ENCODE measurements around the gene MGME1. TPM values are rescaled to one million over a fixed set of nuclear protein-coding genes. Genes with fewer than 3 reads are reported as not detected.

Gene MGME1
- total and polyA plus RNA-seq, 8 donors, result 13.3 to 41.4 (median 35.4) TPM

DNA sequence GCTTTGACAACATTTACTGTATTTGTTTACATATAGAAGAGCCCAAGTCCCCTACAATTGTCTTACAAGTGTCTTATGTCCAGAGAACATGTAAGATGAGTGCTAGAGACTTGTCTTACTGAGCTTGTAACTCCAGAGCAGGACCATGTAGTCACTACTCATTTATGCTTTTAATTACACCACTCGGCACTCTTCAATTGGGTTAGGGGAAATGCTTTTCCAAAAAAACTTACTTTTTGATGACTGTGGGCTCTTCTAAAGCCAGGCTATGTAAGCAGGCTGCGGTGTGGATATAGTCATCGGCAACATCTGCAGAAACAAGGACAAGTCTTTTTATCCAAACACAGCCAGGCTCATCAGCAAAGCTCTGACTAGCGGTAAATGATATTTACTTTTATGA lies 18.9 kb upstream of the MGME1 start:
- TF ChIP-seq, protein P1, sequence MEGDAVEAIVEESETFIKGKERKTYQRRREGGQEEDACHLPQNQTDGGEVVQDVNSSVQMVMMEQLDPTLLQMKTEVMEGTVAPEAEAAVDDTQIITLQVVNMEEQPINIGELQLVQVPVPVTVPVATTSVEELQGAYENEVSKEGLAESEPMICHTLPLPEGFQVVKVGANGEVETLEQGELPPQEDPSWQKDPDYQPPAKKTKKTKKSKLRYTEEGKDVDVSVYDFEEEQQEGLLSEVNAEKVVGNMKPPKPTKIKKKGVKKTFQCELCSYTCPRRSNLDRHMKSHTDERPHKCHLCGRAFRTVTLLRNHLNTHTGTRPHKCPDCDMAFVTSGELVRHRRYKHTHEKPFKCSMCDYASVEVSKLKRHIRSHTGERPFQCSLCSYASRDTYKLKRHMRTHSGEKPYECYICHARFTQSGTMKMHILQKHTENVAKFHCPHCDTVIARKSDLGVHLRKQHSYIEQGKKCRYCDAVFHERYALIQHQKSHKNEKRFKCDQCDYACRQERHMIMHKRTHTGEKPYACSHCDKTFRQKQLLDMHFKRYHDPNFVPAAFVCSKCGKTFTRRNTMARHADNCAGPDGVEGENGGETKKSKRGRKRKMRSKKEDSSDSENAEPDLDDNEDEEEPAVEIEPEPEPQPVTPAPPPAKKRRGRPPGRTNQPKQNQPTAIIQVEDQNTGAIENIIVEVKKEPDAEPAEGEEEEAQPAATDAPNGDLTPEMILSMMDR (IDR thresholded peaks at IDR 0.05), result no peak
- H3K27me3 ChIP-seq, result no peaks in the 10 kb centered on the region
- no peak overlapping the region for H3K4me3 ChIP-seq
- intact Hi-C loops (cut with DNase I), result no loop called here
- H3K4me1 ChIP-seq, result peaks cover 0 to under 1% of the 10 kb centered on the region in 2 donors
- no peak overlapping the region for H3K27ac ChIP-seq
- H3K9me3 ChIP-seq, result no peaks in the 10 kb centered on the region
- no peak for DNase-seq
- peaks cover 0 to 100% of the 10 kb centered on the region in 2 donors for H3K36me3 ChIP-seq
- ATAC-seq, result no peak

DNA sequence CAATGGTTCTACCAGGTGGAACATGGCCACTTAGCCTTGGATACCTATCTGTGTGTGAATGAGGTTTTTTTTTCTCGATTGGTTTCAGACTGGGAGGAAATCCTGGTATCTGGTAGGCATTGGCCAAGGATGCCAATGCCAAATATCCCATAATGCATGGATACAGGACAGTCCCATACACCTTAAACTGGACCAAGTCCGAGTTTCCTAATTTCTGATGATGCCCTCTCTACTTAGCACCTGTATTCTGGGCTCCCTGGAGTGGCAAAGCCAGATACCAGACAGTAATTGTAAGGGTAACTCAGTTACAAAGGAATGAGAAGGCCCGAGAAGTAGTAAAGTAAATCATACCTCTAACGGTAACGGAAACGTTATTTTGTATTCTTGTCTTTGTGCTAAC lies 18.1 kb upstream of the MGME1 start:
- TF ChIP-seq, protein P1 (IDR thresholded peaks at IDR 0.05), result no peak
- DNase-seq (no peak), ATAC-seq (no peak)
- Histone ChIP-seq H3K27me3 (no peaks in the 10 kb centered on the region), H3K4me1 (peaks cover 0 to 3% of the 10 kb centered on the region in 2 donors), H3K4me3 (no peak overlapping the region), H3K27ac (no peak overlapping the region), H3K9me3 (no peaks in the 10 kb centered on the region), H3K36me3 (peaks cover 0 to 100% of the 10 kb centered on the region in 2 donors)
- intact Hi-C loops (cut with DNase I), result no loop called here

DNA sequence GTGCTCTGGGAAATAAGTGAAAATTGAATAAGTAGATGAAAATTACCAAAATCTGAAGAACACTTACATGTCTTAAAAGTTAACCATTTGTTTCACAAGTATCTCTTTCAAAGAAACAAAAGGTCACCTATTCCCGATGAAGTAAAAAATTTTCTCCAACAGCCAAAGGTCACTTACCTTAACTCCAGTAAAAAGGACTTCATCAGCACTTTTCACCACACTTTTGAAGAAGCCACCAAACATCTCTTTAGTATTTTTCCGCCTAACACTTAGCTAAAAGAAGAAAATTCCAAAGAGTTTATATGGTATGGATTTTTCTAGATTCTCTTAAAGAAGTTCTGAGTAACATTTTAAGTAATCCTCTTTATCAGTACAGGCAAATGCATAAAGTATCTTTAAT lies 17.5 kb upstream of the MGME1 start:
- Histone ChIP-seq H3K4me1 (peaks cover 0 to 9% of the 10 kb centered on the region in 2 donors), H3K4me3 (no peak overlapping the region), H3K9me3 (no peaks in the 10 kb centered on the region), H3K27me3 (no peaks in the 10 kb centered on the region), H3K36me3 (peaks cover 0 to 99% of the 10 kb centered on the region in 2 donors), H3K27ac (no peak overlapping the region)
- DNase-seq (no peak), ATAC-seq (no peak)
- TF ChIP-seq, protein P1 (IDR thresholded peaks at IDR 0.05), result no peak
- intact Hi-C loops (cut with DNase I), result no loop called here

DNA sequence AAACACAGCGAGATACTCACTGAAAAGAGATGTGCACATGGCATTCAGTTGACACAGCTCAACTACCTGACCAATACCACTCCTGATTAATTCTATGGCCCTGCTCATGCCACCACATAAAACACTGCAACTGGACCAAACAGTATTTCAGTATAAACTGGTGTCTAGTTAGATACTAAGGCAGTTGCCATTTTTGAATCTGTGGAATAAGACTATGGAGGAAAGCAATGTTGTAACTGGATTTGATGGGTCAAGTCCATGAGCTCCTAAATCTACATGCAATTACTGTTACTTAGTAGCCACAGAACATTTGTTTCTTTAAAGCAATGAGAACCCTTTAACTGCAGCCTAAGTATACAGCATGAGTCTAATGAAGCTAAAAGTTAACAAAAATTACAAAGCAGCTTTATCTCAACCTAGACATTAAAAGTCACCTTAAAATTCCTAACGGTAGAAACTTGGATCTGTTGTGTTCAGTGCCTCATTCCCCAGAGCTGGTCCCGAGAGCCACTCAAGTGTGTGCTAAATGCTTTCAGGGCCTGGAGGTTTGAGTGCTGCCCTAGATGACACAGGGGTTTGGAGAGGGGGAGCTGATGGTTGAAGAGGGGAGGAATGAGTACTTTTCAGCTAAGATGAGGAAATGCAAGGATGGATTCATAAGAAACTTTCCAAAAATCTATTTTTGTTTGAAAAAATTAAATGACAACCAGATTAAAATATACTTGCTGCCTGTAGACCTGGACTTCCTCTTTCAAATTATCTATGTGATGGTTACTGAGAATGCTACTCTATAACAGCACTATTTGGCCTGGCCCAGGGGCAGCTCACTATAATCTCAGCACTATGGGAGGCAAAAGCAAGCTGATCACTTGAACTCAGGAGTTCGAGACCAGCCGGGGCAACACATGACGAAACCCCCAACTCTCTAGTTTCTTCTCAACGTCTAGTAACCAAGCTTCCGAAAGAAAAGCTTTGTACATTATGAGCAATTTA lies 15.8 kb upstream of the MGME1 start:
- no peak overlapping the region for H3K27ac ChIP-seq
- DNase-seq (no peak), ATAC-seq (peak; percentile 74)
- no peak overlapping the region for H3K4me3 ChIP-seq
- intact Hi-C loops (cut with DNase I), result no loop called here
- H3K36me3 ChIP-seq, result peaks cover 0 to 85% of the 10 kb centered on the region in 2 donors
- TF ChIP-seq, protein P1 (IDR thresholded peaks at IDR 0.05), result no peak
- H3K27me3 ChIP-seq, result no peaks in the 10 kb centered on the region
- peaks cover 4 to 24% of the 10 kb centered on the region in 2 donors for H3K4me1 ChIP-seq
- no peaks in the 10 kb centered on the region for H3K9me3 ChIP-seq

DNA sequence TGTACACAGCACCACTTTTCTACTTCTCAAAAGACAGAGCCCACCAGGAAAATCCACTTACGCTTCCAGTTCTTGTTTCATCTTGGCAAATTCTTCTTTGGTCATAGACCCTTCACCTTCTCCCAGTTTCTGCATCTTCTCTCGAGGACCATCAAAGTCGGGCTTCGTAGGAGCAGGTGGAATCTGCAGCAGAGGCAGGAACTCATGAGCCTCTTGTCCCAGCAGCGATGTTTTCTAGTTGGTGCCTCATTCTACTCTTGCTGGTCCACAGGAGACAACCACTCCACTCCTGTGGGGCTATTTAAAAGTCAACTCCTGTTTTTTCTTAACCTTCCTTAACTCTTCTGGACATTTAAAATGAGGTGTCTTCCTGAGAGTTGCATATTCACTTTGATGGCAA lies 14.9 kb upstream of the MGME1 start:
- ATAC-seq, result no peak
- peaks cover 0 to 75% of the 10 kb centered on the region in 2 donors for H3K36me3 ChIP-seq

More for the DNA sequence above, 14.9 kb upstream of the MGME1 start:
- TF ChIP-seq, protein P1 (IDR thresholded peaks at IDR 0.05), result no peak
- intact Hi-C loops (cut with DNase I), result no loop called here
- Histone ChIP-seq H3K27ac (peak overlapping the region in 1 of 2 donors; percentile 57), H3K9me3 (no peaks in the 10 kb centered on the region), H3K4me1 (peaks cover 11 to 34% of the 10 kb centered on the region in 2 donors), H3K4me3 (no peak overlapping the region), H3K27me3 (no peaks in the 10 kb centered on the region)
- DNase-seq, result no peak

Data from left lung (tissue), 10 donors.